GM21526 (cell line): ENCODE data around the gene DNAH1.

Experiments used
- ATAC-seq: cut with Tn5 transposase; IDR thresholded peaks from one replicate; pipeline ENCODE4 v1.9.1; 2021; ENCODE audit warnings: moderate library complexity; ENCODE audit not compliant: unreplicated experiment, low FRiP score

Gene DNAH1

DNA sequence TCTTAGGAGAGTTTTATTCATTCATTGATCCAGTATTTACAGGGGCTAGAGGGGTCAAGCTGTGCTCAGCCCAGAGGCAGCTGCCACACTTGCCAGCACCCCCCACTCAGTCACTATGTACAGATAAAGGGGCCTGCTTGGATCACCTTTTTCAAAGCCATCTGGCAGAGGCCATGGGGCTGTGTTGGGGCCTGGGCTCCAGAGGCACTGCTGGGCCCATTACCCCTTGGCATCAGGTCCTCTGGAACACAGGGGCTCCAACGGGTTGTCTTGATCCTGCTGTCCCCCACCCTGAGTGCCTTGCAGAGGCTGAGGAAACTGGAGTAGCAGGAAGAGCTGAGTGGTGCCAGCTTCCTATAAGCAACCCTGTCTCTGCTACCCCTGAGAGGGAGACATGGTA is 84.9 kb downstream of the DNAH1 start:
- ATAC-seq, result no peak

DNA sequence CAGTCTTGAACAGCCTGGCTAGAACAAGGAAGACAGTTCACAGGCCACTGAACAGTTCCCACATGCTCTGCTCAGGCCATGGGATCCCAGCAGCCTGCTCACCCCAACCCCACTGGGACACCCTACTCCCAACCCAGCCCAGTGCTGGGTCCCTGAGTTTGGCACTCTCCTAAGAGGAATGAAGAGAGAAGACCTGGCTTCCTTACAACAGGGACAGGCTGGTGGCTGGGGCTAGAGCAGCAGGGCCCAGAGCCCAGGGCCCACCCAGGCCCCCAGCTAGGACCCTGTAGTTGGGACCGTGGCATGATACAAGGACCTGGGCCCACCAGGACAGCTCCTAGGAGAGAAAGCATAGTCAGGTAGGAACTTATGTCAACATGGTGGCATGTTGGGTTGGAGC is 85.4 kb downstream of the DNAH1 start:
- no peak for ATAC-seq

DNA sequence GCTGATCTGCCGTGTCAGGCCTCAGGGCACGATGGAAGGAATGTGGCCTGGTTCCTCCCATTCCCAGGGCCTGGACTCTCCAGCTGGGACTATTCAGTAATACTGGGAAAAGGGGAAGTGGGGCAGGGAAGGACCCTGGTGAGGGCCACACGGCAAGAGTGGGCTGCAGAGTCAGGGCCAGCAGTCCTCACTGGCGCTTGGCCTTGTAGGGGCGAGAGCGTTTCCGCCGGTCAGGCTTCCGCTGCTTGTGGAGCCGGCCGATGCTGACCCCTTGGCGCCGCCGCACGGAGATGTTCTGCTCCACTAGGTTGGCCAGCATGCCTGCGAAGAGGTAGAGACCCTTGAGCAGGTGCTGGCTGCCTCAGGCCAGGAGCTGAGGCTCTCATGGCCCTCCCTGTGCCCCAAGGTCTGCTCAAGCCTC is 86.0 kb downstream of the DNAH1 start:
- no peak for ATAC-seq

DNA sequence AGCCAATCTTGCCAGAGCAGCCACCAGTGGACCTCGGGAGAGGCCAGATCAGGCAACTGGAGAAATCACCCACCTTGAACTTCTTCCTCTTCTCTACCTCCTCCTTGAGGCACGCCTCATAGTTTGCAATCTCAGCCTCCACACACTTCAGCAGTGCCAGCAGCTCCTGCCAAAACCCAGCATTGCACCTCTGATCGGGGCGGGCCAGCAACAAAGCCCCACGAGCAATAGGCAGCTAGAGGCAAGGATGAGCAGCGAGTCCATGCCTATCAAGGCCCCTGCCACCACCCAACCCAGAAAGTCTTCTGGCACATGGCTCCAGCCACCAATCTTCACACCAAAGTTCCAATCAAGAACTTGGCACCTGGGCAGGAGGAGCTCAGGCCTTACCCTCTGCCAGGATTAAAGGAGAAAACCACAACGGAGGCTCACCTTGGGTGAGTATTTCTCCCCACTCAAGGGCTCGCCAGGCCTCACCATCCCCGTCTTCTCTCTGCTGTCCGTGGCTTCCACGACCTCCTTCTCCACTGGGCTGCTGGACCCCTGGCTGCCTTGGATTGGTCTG is 86.7 kb downstream of the DNAH1 start:
- no peak for ATAC-seq

DNA sequence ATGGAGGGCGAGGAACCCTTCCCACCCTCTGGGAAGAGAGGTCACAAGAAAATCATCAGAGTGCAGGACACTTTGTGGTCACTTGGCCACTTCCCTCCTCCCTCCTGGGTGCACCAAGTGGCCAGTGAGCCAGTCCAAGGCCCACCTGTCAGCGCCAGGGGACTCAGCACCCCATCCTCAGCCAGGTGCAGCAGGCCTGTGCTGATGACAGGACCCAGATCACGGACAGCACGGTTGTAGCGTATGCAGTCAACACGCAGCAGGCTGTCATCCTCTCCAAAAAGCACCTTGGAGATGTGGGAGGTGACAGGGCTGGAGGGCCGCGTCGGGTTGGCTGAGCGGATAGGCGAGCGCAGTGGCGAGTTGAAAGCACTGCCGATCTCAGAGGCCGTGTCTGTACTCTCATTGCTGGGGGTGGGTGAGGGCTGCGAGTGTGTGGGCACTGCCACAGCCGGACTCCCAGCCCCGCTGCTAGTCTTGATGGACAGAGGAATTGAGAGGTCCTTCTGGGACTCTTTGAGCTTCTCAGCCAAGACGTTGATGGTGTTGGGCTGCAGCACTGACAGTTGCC is 87.2 kb downstream of the DNAH1 start:
- no peak for ATAC-seq

DNA sequence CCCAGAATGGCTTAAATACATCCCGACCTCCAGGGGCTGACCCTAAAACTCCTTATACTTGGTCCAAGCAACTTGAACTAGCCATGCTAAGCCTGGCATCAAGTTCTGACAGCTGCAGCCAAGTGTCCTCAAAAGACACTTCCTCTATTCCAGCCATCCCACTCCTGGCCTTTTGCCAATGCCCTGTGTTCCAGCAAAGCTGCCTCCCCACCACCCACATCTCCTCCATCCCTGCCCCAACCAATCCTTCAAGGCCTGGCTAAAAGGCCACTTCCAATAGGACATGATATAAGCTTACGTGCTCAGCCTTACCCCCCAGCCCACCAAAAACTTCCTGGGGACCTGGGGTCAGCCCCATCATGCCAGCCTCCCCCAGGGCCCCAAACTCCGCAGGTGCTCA is 87.8 kb downstream of the DNAH1 start:
- no peak for ATAC-seq

DNA sequence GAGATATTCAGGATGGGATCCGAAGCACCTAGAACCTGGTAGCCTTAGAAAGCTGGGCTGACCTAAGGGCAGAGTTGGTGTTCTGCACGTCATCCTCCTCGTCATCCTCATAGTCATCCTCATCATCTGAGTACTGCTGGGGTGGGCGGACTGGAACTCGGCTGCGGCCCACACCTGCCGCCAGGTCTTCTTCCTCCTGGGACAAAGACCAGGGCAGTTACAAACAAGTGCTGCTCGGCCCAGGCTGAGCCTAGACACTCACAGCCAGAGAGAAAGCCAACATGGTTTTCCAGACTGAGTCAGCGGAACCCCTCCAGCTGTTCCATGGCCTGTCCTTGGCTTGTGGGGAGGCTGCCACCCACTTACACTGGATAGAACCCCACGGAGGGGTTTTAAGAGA is 88.3 kb downstream of the DNAH1 start:
- no peak for ATAC-seq

DNA sequence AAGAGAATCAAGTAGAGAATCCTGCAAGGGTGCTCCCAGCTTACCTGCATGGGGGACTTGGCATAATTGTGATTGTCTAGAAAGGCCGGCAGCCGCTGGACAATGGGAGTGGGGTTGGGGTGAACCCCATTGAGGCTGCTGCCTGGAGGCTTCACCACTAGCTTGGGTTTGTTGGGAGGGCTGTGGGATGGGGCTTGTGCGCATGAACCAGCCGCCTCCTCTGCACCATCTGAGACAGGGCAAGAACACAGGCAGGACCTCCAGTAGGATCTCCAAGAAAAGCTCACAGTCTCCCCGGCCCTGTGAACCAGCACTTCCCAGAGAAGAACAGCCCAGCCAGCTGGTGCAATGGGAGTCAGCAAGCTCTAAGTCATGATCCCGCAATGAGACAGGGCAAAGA is 88.9 kb downstream of the DNAH1 start:
- ATAC-seq, result no peak

DNA sequence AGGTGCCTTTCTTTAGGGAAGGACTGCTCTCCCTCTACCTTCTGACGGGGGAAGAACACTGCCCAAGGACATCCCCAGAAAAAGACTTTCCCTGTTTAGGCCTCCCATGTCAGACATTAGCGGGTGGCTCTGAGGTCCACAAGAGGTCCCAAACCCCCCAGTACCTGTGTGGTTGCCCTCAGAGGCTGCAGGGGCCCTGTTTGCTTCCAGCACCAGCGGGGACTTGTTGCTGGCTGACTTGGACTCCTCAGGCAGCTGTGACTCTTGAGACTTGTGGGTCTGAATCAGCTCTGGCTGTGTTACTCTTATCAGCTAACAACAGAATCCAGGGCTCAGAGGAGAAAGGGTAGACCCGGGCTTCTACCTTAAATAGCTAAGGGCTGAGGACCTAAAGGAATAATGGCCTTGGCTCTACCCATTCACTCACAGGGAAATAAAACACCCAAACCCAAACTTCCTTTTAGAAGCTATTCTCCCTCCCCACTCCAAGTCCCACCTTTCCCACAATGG is 89.5 kb downstream of the DNAH1 start:
- ATAC-seq, result no peak

DNA sequence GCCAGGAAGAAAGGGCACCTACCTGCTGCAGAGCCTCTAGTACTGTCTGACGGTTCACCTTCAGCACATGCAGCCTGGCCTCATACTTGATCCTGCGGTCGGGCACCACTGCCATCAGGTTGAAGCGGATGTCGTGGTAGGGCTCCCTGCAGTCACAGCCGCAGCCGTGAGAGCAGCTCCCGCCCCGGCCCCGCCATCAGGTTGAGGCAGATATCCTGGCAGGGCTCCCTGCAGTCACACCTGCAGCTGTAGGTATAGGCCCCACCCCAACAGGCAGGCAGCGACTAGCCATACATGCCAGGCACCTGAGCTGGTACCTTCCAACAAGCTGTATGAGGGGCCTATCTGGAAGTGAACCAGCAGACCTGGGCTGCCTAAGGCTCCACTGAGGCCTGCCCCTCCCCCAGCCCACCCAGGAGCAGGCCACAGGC is 90.1 kb downstream of the DNAH1 start:
- ATAC-seq, result no peak

DNA sequence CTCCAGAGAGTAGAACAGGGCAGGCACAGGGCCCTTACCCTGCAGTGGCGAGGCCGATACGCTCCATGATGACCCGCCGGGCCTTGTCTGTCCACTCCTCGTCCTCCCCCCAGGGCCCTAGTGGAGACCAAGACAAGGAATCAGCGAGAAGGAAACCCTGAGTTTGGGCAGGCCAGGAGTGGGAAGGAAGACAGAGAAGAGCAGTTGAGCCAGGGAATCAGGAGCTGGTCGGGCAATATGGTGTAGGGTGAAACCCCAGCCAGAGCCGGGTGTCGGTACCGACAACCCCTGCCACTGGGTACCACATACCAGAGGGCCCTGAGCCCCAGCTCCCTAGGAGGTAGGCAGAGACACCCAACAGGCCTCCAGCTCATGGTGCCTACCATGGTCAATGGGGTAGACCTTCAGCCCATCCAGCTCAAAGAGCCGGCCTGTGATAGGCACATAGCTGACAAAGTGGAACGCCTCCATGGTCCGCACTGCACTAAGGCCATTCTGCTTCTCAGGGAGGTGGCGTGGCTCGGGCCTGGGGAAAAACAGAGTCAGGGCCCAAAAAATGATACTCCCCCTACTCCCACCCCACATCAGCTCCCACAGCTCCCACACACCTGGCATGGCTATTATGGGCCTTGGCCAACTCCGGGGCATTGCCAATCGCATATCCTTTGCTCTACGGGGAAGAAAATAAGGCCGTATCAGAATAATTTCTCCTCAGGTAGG is 90.8 kb downstream of the DNAH1 start:
- ATAC-seq, result no peak

DNA sequence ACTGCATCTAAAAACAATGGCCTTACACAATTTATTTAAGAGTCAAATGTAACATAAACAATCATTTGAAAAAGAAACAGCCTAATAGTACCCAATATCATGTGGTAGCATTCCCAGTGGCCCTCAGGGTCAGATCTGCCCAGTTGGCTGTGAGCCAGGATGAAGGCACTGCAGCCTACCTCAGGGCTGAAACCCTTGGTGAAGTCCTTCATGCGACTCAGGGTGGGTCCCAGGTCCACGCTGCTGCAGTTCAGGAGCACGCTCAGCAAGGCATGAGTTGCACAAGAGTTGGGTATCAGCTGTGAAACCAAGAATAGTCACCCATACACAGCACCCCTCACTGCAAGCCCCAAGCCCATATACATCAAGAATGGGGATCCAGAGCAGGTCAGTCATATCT is 91.7 kb downstream of the DNAH1 start:
- ATAC-seq, result no peak

DNA sequence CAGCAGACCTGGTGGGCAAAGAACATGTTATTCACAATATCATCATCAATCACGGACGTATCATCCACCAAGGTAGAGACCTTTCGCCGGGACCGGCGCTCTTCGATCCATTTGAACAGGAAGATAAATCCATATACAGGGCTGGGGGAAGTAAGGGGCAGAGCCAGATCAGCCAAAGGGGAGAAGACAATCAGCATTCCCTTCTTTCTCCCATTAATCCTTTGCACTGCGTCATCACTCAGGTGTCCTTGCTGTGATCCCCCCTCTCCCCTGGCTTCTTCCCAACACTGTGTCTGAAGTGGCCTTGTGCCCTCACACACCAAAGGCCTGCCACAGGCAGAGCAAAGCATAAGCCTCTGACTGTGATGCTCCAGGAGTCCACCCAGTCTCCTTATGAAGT is 92.3 kb downstream of the DNAH1 start:
- ATAC-seq, result no peak

DNA sequence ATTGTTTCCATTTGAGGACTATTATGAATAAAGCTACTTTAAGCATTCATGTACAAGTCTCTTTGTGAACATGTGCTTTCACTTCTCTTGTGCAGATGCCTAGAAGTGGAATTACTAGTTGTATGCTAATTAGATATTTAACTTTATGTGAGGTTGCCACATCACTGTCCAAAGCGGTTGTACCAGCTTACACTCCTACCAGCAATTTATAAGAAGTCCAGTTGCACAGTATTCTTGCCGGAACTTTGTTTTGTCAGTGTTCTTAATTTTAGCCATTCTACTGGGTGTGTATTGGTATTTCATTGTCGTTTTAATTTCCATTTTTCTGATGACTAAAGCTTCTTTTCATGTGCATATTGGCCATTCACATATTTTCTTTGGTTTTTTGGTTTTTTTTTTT is 99.7 kb downstream of the DNAH1 start:
- no peak for ATAC-seq

DNA sequence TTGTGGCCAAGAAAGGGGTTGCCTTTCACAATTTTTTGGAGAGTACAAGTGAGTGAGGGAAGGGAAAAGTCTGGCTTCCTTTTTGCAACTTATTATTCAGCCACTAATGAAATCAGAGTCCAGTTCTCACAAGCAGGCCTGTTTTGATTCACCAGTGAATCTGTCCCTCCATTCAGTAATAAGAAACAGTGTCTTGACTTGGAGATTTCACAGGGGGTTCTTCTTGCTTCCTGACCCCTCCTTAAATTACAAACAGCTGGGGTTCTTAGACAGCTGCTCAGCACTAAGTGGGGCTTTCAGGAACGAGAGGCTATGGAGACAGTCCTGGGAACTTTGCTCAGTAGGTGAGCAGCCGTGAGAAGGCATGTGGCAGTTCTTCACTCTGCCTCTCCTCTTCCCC is 104.3 kb downstream of the DNAH1 start:
- no peak for ATAC-seq

DNA sequence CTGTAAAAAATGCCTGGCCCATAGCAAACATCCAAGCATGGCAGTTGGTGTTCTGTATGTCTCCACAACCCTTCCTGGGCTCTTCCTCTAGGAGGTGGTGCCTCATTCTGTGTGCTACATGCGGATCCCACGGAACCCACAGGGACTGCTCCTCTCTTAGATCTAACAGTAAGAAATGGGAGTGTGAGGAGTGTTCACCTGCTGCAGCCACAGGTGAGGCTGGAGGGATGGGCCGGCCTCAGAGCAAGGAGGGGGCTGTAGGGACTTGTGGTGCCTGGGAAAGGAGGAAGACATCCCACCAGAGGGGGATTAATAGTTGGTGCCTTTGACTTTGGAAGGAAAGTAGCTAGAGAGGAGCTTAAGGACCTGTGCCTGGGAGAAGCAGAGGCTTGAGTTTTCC is 106.5 kb downstream of the DNAH1 start:
- ATAC-seq, result no peak

DNA sequence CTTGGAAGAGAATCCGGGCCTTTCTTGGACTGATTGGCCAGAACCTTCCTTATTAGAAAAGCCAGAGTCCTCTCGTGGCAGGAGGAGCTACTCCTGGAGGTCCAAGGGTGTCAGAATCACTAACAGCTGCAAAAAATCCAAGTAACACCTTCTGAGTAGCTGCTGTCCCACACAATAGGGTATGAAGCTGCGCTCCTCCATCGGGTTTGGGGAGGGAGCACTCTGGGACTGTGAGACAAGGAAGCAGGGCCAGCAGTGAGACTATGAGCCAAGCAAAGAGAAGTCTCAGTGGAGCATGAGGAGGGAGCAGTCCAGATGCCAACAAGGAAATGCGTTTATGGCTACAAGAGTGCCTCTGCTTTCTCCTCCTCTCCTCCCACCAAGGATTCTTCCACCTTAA is 107.1 kb downstream of the DNAH1 start:
- ATAC-seq, result no peak

DNA sequence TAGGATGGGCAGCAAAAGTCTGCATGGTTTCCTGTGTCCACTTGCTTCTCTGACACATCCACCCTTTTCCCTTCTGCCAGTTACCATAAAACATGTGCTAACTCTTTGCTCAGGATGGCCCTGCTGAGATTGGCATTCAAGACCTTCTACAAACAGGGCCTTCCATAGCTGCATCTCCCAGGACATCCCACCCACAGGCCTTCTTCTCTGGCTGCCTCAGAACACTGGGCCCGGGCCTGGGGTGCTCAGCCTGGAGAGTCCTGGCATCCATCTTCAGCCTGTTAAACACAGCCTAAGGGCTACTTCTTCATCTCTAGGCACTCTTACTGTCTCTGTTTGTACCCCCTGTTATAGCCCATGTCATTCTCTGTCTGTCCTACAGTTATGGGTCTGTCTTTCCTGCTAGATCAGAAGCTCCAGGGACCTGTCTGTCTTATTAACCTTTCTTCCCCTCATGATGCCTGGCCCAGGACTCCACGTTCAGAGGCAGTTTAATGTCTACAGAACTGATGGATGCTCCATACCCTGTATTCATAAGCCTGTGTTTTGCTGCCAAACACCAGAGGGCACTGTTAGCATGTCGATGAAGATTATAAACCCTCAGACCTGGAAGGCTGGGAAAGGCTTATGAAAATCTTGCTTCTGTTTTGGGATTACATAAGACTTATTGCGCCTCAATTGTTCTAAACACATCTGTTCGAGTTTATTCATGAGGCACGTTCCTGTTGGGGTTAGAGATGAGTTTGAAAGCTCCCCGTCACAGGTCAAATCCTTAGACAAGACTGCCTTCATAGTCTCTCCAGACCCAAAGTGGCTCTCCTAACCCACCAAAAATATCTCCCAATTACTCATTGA is 112.3 kb downstream of the DNAH1 start:
- no peak for ATAC-seq

DNA sequence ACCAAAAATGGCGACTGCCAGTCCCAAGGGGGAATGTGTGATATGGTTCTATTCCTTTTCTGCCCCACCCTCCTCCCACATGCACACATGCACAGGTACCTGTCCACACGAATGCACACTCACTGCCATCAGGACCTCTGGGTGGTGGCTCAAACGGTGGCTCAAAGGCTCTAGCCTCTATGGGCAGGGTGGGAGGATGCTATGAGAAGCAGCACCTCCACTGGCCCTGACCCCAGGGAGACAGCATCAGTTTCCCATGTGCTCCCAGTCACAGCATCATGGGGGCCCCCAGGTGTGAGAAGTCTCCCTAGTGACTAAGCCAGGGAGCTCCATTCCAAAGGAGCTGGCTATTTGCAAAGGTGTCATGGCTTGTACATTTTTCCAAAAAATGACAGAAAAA is 112.9 kb downstream of the DNAH1 start:
- ATAC-seq, result no peak

DNA sequence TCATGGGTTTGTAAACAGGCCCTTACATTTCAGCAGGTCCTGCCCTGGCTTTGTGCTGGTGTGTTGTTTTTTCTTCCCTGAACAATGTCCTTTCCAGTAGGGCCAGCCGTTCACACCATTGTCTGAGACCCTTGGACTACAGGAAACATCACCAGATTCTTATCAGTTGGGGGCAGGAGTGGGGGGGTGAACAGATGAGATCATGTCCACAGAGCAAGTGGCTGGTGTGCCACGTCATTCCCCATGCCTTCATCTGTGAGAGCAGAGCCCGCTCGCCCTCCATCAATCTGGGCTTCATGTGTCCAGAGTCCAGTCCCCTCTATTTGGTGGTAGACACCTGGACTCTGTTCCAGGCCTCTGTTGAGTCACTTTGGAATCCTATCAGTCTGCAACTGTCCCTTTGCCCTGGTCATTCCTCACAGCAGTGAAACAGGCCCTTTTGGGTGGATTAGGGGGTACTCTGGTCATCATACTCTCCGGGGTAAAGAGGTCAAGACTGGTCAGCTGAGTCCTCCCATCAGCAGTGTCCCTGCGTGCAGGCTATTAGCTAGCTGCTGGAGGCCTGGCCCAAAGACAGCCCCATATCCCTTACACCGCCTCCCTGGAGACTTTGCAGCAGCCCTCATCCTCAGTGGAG is 113.8 kb downstream of the DNAH1 start:
- no peak for ATAC-seq

DNA sequence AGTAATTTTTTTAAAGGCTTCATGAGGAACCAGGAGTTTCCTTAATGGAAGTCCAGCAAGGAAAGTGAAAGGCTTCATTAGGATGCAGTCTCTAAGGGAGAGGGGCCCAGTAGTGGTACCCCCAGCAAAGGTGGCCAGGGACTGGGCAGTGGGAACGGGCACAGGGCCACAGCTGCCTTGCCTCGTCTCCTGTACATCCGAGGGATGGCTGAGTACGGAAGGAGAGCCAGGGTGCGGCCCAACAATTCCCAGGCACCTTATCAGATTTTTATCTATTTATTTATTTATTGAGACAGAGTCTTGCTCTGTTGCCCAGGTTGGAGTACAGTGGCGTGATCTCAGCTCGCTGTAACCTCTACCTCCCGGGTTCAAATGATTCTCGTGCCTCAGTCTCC is 114.3 kb downstream of the DNAH1 start:
- no peak for ATAC-seq
